ENCODE data around the gene EDN2. TPM values are rescaled to one million over a fixed set of nuclear protein-coding genes. Genes with fewer than 3 reads are reported as not detected.

EDN2 gene
- total and polyA plus RNA-seq, 2 of the 8 experiments (the other 6 are each of a cell fraction or from before 2014, with no cell fraction given): 0.32 to 0.39 TPM

GRCh38 chr1:41479808-41480160, 4.7 kb downstream of the EDN2 start:
- Histone ChIP-seq H4K20me1 (replicated peaks in 1 of 2; ENCODE audit: control insufficient read depth in 1 of 2, insufficient read depth in 2 of 2, low read length in 2 of 2) (no peaks in the 10 kb centered on the region), H3K4me1 (replicated peaks in 1 of 4; ENCODE audit: control insufficient read depth in 3 of 4, insufficient read depth in 4 of 4, low read length in 3 of 4) (peaks cover 0 to 8% (median 5%) of the 10 kb centered on the region in 4 experiments; a peak in 2 of 7 replicates), H3K23ac (ENCODE audit: insufficient read length) (no peak overlapping the region), H2AFZ (ENCODE audit: low read length) (no peak overlapping the region), H3K14ac (ENCODE audit: insufficient read length) (no peak overlapping the region), H3K4me2 (ENCODE audit: insufficient read depth in 1 of 2, low read depth in 2 of 2, low read length in 2 of 2) (no peak overlapping the region), H4K8ac (ENCODE audit: extremely low read depth, insufficient read depth, low read length) (no peak overlapping the region), H3K36me3 (ENCODE audit: control insufficient read depth in 2 of 4, insufficient read depth in 4 of 4, low read length in 3 of 4) (no peaks in the 10 kb centered on the region), H2BK120ac (replicated peaks; ENCODE audit: low read depth, low read length) (no peak overlapping the region), H4K91ac (replicated peaks; ENCODE audit: insufficient read length, low read length) (no peak overlapping the region), H3K56ac (replicated peaks; ENCODE audit: insufficient read length, low read depth, low read length) (no peak overlapping the region), H2AK5ac (ENCODE audit: low read depth, low read length) (no peak overlapping the region), H2BK15ac (ENCODE audit: low read length) (no peak overlapping the region), H3K4ac (replicated peaks; ENCODE audit: insufficient read length, low read depth, low read length) (no peak overlapping the region), H4K5ac (ENCODE audit: insufficient read length, low read depth, low read length) (no peak overlapping the region), H3K9me3 (ENCODE audit: insufficient read depth in 2 of 2, low read depth in 1 of 2, low read length in 1 of 2) (no peaks in the 10 kb centered on the region), H2BK5ac (ENCODE audit: low read depth, low read length) (no peak overlapping the region), H3K9ac (replicated peaks in 1 of 4; ENCODE audit: extremely low read depth in 1 of 4, low read depth in 3 of 4, low read length in 3 of 4) (no peak overlapping the region), H3K27ac (ENCODE audit: low read depth, low read length) (no peak overlapping the region), H2BK20ac (ENCODE audit: low read length) (no peak overlapping the region), H3K79me2 (ENCODE audit: control insufficient read depth in 1 of 2, insufficient read depth in 2 of 2, low read length in 2 of 2) (no peaks in the 10 kb centered on the region), H3K27me3 (replicated peaks in 1 of 4; ENCODE audit: control insufficient read depth in 3 of 4, extremely low read depth in 1 of 4, insufficient read depth in 3 of 4, low read length in 3 of 4) (no peaks in the 10 kb centered on the region; a peak in 1 of 7 replicates), H3K4me3 (ENCODE audit: extremely low read depth in 1 of 4, insufficient read depth in 2 of 4, low read depth in 3 of 4, low read length in 4 of 4) (no peak overlapping the region), H2BK12ac (ENCODE audit: low read depth, low read length) (no peak overlapping the region), H3K18ac (ENCODE audit: extremely low read depth, low read length) (no peak overlapping the region), H3K79me1 (ENCODE audit: low read depth, low read length) (no peaks in the 10 kb centered on the region), H3K23me2 (ENCODE audit: low read depth, low read length) (no peaks in the 10 kb centered on the region)
- TF ChIP-seq USF2 (IDR thresholded peaks at IDR 0.05; ENCODE audit: low read length): no peak
- TF ChIP-seq RNF2 (IDR thresholded peaks at IDR 0.05; ENCODE audit: borderline replicate concordance, low read depth, low read length, missing control alignments, poor library complexity, severe bottlenecking): no peak
- no peak for TF ChIP-seq EP300 (IDR thresholded peaks at IDR 0.05; ENCODE audit: borderline replicate concordance in 1 of 2, low read depth in 2 of 2, low read length in 2 of 2)
- no peak for TF ChIP-seq TAF7 (optimal IDR thresholded peaks at IDR 0.05; ENCODE audit: borderline replicate concordance, low read depth, low read length)
- no peak for TF ChIP-seq CTBP2 (IDR thresholded peaks at IDR 0.05; ENCODE audit: borderline replicate concordance, insufficient read depth, insufficient read length, low read length)
- no peak for TF ChIP-seq POLR2AphosphoS5 (IDR thresholded peaks at IDR 0.05; ENCODE audit: low read depth, low read length)
- no peak for TF ChIP-seq YY1 (IDR thresholded peaks at IDR 0.05; ENCODE audit: low read depth, low read length)
- TF ChIP-seq, protein P1, sequence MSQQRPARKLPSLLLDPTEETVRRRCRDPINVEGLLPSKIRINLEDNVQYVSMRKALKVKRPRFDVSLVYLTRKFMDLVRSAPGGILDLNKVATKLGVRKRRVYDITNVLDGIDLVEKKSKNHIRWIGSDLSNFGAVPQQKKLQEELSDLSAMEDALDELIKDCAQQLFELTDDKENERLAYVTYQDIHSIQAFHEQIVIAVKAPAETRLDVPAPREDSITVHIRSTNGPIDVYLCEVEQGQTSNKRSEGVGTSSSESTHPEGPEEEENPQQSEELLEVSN (IDR thresholded peaks at IDR 0.05): no peak
- TF ChIP-seq JUND (IDR thresholded peaks at IDR 0.05; ENCODE audit: low read length): no peak
- TF ChIP-seq SP4 (IDR thresholded peaks at IDR 0.05; ENCODE audit: low read length): no peak
- ChIA-PET POLR2A (ENCODE audit: partially characterized antibody) (interaction anchor here (1.3 kb wide), 1 partner anchor 17 kb away, joined by 3 read pairs; no protein-coding TSS in a partner anchor), CTCF (ENCODE audit: partially characterized antibody) (interaction anchor here (1.0 to 12.5 kb wide), 9 partner anchors 9 to 212 kb away, joined by 3 to 141 read pairs (median 6); no protein-coding TSS in a partner anchor)
- FAIRE-seq (no peak), DNase-seq (ENCODE audit: low read depth in 1 of 2, low spot score in 2 of 2) (no peak)
- 95% methylated on average over 3 of the region's 3 CpGs; no CpG with 5 or more reads in 1 of the 2 experiments for WGBS, 2 experiments (ENCODE audit: extremely low coverage in 1 of 2, insufficient coverage in 1 of 2, insufficient read length in 1 of 2, insufficient replicate concordance in 2 of 2, low coverage in 1 of 2, low lambda C conversion rate in 2 of 2, missing lambda C conversion rate in 1 of 2)
